ENCODE data around the gene CKS1B. TPM values are rescaled to one million over a fixed set of nuclear protein-coding genes. Genes with fewer than 3 reads are reported as not detected.

The CKS1B gene
- total RNA-seq, 2 experiments from 2014 or later, result 204 to 230 TPM

DNA sequence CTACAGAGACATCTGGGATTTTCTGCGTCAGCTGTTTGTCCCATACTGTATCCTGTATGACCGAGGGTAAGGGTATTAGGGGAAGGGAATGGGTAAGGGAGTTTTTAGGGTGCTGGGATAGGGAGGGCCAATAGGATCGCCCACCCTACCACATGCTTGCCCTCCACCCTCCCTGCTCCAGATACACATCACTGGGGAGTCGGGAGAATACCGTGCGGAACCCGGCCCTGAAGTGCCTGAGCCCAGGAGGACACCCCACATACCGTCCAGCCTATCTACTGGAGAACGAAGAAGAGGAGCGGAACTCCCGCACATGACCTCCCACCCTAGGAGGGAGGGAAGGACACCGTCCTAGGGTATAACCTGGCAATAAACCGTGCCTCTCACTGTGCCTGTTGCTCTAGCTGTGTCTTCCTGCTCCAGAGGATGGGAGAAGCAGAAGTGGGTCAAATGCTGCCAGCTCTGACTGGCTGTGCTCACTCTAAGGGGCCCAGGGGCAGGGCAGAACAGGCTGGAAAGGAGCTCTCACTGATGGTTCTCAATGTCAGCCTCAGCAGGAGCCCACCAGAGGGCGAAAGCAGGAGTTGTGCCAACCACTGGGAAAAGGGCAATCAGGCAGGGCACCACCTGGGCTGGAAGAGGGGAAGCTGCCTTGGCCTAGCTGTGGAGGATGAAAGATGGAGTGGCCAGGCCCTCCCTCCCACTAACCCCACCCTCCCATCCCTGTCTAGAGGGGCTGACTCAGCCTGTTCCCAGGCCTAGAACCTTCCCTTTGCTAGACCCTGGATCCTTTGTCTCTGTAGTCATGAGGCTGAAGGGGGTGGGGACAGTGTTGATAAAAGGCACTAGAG is 18.5 kb downstream of the CKS1B start:
- ChIA-PET POLR2A (interaction anchor here (1.2 kb wide), 1 partner anchor 20 kb away, joined by 3 read pairs; no protein-coding TSS in a partner anchor), CTCF (ENCODE audit: unreplicated experiment) (interaction anchor here (1.1 kb wide), 1 partner anchor 69 kb away, joined by 4 read pairs; no protein-coding TSS in a partner anchor)
- H2AFZ ChIP-seq (ENCODE audit: low read length), result no peak overlapping the region
- peaks cover 35% of the 10 kb centered on the region for H3K36me3 ChIP-seq (ENCODE audit: insufficient read depth, low read length)
- DNase-seq (ENCODE audit: low spot score), result no peak
- H3K27ac ChIP-seq (ENCODE audit: low read depth, low read length, poor library complexity, severe bottlenecking), result no peak overlapping the region
- no peaks in the 10 kb centered on the region for H4K20me1 ChIP-seq (ENCODE audit: insufficient read depth, low read length)
- intact Hi-C loops (cut with micrococcal nuclease; ENCODE audit: unreplicated experiment), result no loop called here
- no peaks in the 10 kb centered on the region for H3K9me2 ChIP-seq (ENCODE audit: insufficient read depth, low read length)
- no peak overlapping the region for H3K4me2 ChIP-seq (ENCODE audit: low read length)
- H3K79me2 ChIP-seq (ENCODE audit: insufficient read depth, low read depth, low read length), result peaks cover 4% of the 10 kb centered on the region; the same call in 1 of the 2 replicates
- BruUV-seq (replicated peaks), result no TSS peak
- peaks cover 26% of the 10 kb centered on the region for H3K4me1 ChIP-seq (ENCODE audit: insufficient read depth, low read length, poor library complexity, severe bottlenecking)
- H3K4me3 ChIP-seq (ENCODE audit: low read depth, low read length, poor library complexity, severe bottlenecking), result no peak overlapping the region
- H3K9me3 ChIP-seq (ENCODE audit: low read length), result no peaks in the 10 kb centered on the region
- TF ChIP-seq EZH2phosphoT487 (IDR thresholded peaks at IDR 0.05; ENCODE audit: borderline replicate concordance, low read depth, low read length), result no peak
- TF ChIP-seq, protein P1, sequence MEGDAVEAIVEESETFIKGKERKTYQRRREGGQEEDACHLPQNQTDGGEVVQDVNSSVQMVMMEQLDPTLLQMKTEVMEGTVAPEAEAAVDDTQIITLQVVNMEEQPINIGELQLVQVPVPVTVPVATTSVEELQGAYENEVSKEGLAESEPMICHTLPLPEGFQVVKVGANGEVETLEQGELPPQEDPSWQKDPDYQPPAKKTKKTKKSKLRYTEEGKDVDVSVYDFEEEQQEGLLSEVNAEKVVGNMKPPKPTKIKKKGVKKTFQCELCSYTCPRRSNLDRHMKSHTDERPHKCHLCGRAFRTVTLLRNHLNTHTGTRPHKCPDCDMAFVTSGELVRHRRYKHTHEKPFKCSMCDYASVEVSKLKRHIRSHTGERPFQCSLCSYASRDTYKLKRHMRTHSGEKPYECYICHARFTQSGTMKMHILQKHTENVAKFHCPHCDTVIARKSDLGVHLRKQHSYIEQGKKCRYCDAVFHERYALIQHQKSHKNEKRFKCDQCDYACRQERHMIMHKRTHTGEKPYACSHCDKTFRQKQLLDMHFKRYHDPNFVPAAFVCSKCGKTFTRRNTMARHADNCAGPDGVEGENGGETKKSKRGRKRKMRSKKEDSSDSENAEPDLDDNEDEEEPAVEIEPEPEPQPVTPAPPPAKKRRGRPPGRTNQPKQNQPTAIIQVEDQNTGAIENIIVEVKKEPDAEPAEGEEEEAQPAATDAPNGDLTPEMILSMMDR (conservative IDR thresholded peaks at IDR 0.05; ENCODE audit: low read length), result peak; percentile 45; the same call in 1 of the 2 replicates

- CTCF ChIA-PET (ENCODE audit: unreplicated experiment), result interaction anchor here (1.1 kb wide), 1 partner anchor 68 kb away, joined by 4 read pairs; no protein-coding TSS in a partner anchor
- POLR2A ChIA-PET, result interaction anchor here (1.0 to 1.7 kb wide), 4 partner anchors 10 to 38 kb away, joined by 3 to 16 read pairs (median 4); partner anchors contain the start of genes FLAD1 and PBXIP1
Measured at GRCh38 chr1:154993572-154994268, 19.2 kb downstream of the CKS1B start, which contains the start of gene LENEP. TSS of gene LENEP (plus strand) at chr1:154993586. CDS start at chr1:154993608, 22 bp downstream.

More at GRCh38 chr1:154993572-154994268, 19.2 kb downstream of the CKS1B start, which contains the start of gene LENEP:
- no peak for DNase-seq (ENCODE audit: low spot score)
- no peaks in the 10 kb centered on the region for H3K9me2 ChIP-seq (ENCODE audit: insufficient read depth, low read length)
- peaks cover 4% of the 10 kb centered on the region; the same call in 1 of the 2 replicates for H3K79me2 ChIP-seq (ENCODE audit: insufficient read depth, low read depth, low read length)
- H3K4me2 ChIP-seq (ENCODE audit: low read length), result no peak within 1 kb of the TSS
- H3K4me3 ChIP-seq (ENCODE audit: low read depth, low read length, poor library complexity, severe bottlenecking), result no peak within 1 kb of the TSS
- no peak within 1 kb of the TSS for H2AFZ ChIP-seq (ENCODE audit: low read length)
- peaks cover 33% of the 10 kb centered on the region for H3K4me1 ChIP-seq (ENCODE audit: insufficient read depth, low read length, poor library complexity, severe bottlenecking)
- TF ChIP-seq, protein P1 (conservative IDR thresholded peaks at IDR 0.05; ENCODE audit: low read length), result no peak
- TF ChIP-seq EZH2phosphoT487 (IDR thresholded peaks at IDR 0.05; ENCODE audit: borderline replicate concordance, low read depth, low read length), result no peak
- H4K20me1 ChIP-seq (ENCODE audit: insufficient read depth, low read length), result no peaks in the 10 kb centered on the region
- intact Hi-C loops (cut with micrococcal nuclease; ENCODE audit: unreplicated experiment), result no loop called here
- H3K27ac ChIP-seq (ENCODE audit: low read depth, low read length, poor library complexity, severe bottlenecking), result peak within 1 kb of the TSS; percentile 20
- no peaks in the 10 kb centered on the region for H3K9me3 ChIP-seq (ENCODE audit: low read length)
- H3K36me3 ChIP-seq (ENCODE audit: insufficient read depth, low read length), result peaks cover 27% of the 10 kb centered on the region
- BruUV-seq (replicated peaks), result no TSS peak

All from OCI-LY7 (cell line).